ENCODE data around the gene NUBP1.

DNA sequence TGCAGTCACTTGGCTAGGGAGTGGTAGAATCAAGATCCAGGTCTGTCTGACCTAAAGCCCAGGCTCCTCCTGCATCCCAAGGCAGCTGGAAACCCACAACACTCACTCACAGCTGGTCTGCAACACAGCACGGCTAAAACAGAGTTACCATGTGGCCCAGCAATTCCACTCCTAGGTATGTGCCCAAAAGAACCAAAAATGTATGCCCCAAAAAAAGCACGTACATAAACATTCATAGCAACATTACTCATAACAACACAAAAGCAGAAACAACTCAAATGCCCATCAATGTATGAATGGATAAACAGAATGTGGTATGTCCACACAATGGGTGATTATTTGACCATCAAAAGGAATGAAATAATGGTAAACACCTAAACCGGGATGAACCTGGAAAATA is 66.1 kb downstream of the NUBP1 start:
- TF ChIP-seq MYC (IDR thresholded peaks at IDR 0.05; ENCODE audit: low read depth, low read length) (no peak), POLR2A (IDR thresholded peaks at IDR 0.05; ENCODE audit: extremely low read depth, insufficient read length) (no peak)
- TF ChIP-seq, protein P1, sequence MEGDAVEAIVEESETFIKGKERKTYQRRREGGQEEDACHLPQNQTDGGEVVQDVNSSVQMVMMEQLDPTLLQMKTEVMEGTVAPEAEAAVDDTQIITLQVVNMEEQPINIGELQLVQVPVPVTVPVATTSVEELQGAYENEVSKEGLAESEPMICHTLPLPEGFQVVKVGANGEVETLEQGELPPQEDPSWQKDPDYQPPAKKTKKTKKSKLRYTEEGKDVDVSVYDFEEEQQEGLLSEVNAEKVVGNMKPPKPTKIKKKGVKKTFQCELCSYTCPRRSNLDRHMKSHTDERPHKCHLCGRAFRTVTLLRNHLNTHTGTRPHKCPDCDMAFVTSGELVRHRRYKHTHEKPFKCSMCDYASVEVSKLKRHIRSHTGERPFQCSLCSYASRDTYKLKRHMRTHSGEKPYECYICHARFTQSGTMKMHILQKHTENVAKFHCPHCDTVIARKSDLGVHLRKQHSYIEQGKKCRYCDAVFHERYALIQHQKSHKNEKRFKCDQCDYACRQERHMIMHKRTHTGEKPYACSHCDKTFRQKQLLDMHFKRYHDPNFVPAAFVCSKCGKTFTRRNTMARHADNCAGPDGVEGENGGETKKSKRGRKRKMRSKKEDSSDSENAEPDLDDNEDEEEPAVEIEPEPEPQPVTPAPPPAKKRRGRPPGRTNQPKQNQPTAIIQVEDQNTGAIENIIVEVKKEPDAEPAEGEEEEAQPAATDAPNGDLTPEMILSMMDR (IDR thresholded peaks at IDR 0.05; ENCODE audit: low read depth, low read length): no peak

Data from NB4 (cell line).